GM18873 (cell line): ENCODE results near the gene IKZF2.

Experiments used
- ATAC-seq: cut with Tn5 transposase; IDR thresholded peaks from one replicate; pipeline ENCODE4 v1.9.1; 2021; ENCODE audit warnings: mild to moderate bottlenecking, moderate library complexity, moderate number of reproducible peaks; ENCODE audit not compliant: unreplicated experiment, low FRiP score

The IKZF2 gene

GRCh38 chr2:213010106-213010779, 141.2 kb downstream of the IKZF2 start:
- no peak for ATAC-seq

- no peak for ATAC-seq
Observed at GRCh38 chr2:213007290-213007838, 144.0 kb downstream of the IKZF2 start.

GRCh38 chr2:213004197-213004821, 147.1 kb downstream of the IKZF2 start:
- ATAC-seq: no peak

- no peak for ATAC-seq
Observed at GRCh38 chr2:213002383-213002782, 149.0 kb downstream of the IKZF2 start.

- ATAC-seq: no peak
Observed at GRCh38 chr2:213001297-213001910, 150.0 kb downstream of the IKZF2 start.

GRCh38 chr2:212998626-212999359, 152.6 kb downstream of the IKZF2 start:
- ATAC-seq: no peak

- no peak for ATAC-seq
Observed at GRCh38 chr2:212997526-212998020, 153.8 kb downstream of the IKZF2 start.

- ATAC-seq: no peak
Observed at GRCh38 chr2:212995920-212996319, 155.5 kb downstream of the IKZF2 start.

GRCh38 chr2:212994976-212995375, 156.4 kb downstream of the IKZF2 start:
- no peak for ATAC-seq

GRCh38 chr2:212991120-212991519, 160.3 kb downstream of the IKZF2 start:
- ATAC-seq: no peak

GRCh38 chr2:212990697-212991096, 160.7 kb downstream of the IKZF2 start:
- ATAC-seq: no peak

GRCh38 chr2:212987492-212987891, 163.9 kb downstream of the IKZF2 start:
- no peak for ATAC-seq

GRCh38 chr2:212984129-212984528, 167.3 kb downstream of the IKZF2 start:
- ATAC-seq: no peak

GRCh38 chr2:212979799-212980198, 171.6 kb downstream of the IKZF2 start:
- ATAC-seq: no peak

GRCh38 chr2:212979046-212979612, 172.3 kb downstream of the IKZF2 start:
- no peak for ATAC-seq

GRCh38 chr2:212977152-212977551, 174.3 kb downstream of the IKZF2 start:
- ATAC-seq: no peak

- peak; percentile 60 for ATAC-seq
Observed at GRCh38 chr2:212975333-212975732, 176.1 kb downstream of the IKZF2 start.

- no peak for ATAC-seq
Observed at GRCh38 chr2:212974692-212975091, 176.7 kb downstream of the IKZF2 start.

GRCh38 chr2:212973347-212973746, 178.1 kb downstream of the IKZF2 start:
- no peak for ATAC-seq

- ATAC-seq: no peak
Observed at GRCh38 chr2:212970132-212970531, 181.3 kb downstream of the IKZF2 start.
